ENCODE measurements around the gene CYB561.

Gene CYB561

DNA sequence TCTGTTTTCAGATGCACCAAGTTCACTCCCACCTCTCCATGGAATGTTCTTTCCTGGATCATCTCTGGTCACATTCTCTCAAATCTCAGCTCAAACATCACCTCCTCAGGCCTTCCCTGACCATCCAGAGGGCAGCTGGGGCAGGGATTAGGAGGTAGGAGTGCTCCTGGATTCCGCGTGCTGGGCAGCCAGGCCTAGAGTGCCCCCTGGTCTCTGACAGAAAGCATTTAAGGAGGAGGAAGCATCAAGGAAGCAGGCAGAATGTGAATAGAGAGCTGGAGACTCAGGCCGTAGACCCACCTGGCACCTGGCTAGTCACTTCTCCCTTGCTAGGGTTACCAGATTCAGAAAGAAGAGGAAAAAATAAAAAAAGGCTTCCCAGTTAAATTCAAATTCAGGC lies 2.5 kb upstream of the CYB561 start:
- no peak for DNase-seq (ENCODE audit: low read depth)

DNA sequence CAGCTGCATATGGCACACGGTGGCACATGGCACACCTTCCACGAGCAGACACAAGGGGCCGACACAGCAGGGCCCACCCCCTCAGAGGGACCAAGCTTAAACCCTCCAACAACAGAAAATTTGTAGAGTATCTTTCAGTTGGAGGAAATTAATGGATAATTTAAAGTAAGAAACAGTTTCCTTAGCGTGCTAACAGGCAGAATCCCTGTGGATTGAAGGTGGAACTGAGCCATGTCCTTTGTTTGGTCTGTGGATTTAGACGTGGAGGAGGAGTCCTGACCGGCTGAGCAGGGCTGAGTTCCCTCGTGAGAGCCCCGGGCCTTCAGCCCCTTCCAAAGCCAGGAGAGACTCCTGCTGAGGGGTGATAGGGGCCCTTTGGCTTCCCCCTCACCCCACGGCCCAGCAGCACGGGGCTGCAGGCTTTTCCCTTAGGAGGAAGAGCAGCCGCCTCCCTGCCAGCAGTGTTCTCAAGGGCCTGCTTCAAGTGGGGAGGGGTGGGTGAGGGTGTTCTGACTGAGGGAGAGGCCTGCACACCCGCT lies 1.4 kb upstream of the CYB561 start:
- no peak for DNase-seq (ENCODE audit: low read depth)

DNA sequence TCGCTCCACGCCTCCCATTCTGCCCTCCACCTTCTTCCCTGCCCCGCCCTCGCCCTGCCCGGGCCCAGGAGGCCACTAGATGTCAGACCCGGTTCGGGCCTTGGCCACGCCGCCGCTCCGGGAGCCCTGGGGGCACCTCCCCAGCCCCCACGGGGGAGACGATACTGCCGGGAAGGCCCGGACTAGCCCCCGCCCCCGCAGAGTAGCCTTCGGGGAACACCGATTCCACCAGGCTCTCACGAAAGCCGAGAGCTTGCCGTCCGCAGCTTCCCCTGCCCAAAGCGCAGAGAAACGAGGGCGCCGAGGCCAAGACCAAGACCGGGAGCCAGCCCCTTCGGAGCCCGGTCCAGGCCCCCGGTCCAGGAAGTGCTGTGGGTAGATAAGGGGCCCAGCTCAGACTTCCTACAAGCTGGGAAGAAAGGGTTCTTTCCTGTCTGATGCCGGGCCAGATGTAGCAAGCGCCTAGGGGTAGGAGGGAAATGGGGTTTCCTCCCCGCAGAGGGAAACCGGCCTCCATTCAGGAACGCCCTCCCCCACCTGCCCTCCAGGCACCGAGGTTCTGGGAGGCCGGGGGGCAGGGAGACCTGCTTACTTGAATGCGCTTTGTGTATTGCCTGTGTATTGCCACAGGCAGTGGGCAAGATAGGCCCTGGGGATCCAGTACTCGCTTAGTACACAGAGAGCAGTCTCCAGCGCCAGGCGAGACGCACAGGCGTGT lies 806 bp upstream of the CYB561 start:
- DNase-seq (ENCODE audit: low read depth), result peak; percentile 22

DNA sequence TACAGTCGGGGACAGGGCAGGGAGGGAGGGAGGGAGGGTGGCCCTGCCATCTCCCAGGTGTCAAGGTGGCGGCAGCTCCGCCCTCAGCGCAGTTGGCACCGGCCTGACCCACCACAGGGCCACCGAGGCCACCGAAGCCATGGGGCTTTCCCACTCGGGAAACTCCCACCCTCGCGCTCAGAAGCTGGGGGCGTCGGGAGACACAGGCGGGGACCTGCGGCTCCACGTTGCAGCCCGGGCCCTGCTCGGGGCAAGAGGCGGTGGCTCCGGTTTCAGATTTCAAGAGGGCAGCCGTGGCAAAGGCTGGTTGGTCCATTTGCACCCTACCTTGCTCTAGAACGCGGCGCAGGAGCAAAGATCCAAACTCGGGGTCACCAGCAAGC lies 544 bp downstream of the CYB561 start:
- DNase-seq (ENCODE audit: low read depth), result no peak

DNA sequence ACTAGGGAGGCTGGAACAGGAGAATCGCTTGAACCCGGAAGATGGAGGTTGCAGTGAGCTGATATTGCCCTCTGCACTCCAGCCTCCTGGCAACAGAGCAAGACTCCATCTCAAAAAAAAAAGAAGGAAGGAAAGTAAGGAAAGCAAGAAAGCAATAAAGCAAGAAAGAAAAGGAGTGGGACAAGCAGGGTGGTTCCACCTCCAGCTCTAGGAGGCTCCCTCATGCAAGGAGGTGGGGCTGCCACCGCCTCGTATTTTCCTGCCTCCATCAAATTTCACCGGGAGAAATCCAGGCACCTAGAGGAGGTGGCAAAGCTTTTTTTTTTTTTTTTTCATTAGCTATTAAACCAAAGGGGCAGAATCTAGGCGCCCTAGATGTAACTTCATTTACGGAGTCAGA lies 1.0 kb downstream of the CYB561 start:
- DNase-seq (ENCODE audit: low read depth), result no peak

DNA sequence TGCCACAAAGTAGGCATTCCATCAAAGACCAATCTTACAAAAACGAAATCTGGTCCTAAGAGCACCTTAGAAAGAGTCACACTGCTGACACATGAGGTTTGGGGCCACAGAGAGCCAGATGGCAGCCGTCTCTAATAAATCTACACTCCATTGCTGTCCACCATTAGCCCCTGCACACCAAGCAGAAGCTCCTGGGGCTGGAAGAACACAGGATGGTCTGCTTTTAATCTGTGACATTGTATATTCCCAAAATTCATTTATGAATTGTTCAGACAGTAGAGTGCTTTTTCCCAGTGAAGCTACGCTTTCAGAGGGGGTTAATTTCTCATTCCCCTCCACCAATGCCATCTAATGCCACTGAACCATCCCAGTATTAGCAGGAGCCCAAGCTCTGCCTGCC lies 1.6 kb downstream of the CYB561 start:
- DNase-seq (ENCODE audit: low read depth), result no peak

DNA sequence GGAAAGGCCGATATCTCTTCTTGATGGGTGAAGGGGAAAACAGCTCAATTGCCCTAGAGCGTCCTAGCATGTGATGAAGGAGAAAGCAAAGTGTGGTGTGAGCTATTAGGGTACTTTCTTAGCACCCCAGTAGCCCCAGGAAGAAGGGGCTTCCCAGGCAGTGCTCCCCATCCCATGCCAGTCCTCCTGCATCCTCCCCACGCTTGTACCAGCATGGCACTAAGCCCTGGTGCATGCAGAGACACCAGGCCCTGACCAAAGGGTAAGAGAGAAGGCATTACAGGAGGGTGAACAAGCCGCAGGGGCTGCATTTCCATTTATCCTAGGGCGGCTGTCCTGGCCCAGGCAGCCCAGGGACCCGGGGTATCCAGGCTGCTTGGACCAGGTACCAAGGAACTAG lies 3.1 kb downstream of the CYB561 start:
- DNase-seq (ENCODE audit: low read depth), result no peak

DNA sequence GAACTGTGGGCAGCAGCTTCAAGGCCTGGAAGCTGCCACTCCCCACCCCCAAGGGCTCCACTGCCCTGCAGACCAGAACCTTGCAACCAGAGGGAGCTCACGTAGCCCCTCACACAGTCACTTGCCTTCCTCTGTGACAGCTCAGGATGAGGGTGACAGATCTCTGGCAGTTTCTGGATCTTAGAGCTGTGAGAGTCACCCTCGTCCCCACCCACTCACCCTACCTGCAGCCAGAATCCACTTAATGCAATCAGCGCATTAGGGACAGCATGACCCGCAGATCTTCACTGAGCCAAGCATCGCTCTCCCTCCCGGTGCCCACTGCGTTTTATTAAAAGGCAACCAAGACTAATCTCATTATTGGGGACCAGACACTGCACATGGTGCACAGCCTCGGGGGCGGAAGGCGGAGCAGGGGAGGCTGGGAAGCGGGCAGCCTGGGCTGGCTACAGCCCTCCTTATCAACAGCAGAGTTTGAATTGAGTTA lies 3.5 kb downstream of the CYB561 start:
- no peak for DNase-seq (ENCODE audit: low read depth)

DNA sequence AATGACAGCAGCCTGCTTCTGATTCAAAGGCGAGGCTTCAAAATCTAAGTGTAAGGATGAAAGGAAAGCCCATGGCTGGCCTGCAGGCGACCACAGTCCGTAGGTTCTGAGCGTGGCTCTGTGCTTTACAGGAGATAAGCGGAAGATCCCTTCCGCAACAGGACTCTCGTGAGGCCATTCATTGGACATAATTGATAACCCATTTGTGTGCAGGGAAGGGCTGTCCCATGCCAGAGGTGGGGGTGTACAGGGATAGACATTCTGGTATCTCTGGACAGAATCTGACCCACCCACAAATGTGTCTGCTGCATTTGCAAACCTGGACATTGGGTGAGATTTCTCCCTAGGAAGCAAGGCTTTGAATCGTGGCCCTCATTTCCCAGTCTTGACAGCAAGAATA lies 4.0 kb downstream of the CYB561 start:
- DNase-seq (ENCODE audit: low read depth), result no peak

DNA sequence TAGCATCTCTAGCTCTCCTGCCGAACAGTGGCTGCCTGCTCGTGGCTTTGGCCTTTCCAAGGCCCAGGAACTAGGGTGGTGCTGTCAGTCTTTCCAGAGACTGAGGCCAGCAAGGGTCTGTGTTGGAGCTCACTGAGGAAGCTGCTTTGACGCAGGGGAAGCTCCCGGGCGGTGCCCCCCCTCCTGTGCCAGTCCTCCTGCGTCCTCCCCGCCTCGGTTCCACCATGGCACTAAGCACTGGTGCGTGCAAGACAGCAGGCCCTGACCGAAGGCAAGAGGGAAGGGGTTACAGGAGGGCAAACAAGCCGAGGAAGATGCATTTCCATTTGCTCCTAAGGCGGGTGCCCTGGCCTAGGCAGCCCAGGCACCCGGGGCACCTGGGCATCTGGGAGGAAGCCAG lies 4.5 kb downstream of the CYB561 start:
- DNase-seq (ENCODE audit: low read depth), result no peak

DNA sequence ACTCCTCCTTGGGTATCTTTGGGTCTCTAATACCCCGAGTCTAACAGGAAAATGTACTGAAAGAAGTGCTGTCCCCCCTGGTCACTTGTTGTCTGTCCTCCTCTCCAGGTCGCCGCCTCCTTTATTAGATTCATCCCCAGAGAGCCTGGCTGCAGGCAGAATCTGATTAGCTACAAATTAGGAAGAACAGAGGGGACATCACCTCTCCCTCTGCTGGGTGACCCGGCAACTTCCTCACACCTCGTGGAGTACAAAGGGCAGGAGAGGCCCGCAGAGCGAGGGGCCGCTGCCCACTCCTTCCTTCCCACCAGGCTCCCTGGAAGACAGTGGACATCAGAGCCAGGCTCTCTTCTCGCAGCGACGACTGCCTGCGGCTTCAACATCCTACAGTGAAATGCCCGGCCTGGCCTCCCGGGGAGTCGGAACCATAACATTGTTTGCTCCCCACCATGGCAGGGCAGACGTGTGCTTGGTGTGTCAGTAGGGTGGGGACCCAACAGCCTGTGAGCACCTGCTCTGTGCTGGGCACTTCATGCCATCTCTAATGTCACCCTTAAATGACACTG lies 5.3 kb downstream of the CYB561 start:
- no peak for DNase-seq (ENCODE audit: low read depth)

DNA sequence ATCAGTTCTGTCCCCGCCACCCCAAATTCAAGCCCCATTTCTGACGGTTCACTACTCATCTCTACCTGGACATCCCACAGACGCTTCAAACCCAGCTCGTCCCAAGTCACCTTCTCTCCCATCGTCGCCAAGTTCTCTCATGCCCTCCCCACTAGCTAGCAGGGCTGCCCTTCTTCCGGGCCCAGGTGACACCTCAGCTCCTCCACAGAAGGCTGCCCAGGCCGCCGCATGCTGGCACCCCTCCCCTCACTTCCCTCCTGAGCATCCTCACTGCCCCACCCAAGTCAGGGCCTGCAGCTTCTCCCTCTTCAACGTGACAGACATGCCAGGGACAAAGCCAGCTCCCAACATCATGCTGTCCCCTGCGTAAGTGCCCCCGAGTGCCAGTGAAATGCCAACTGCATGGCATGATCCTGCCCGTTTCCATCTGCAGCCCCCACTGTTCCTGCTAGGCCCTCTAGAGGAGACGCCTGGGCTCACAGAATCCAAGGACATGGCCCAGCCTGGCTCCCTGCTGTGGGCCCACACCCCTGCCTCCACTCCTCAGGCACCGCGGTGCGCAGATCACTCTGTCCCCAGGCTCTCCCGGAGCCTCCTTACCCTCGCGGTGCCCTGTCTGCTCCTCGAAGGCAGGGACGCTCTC lies 5.9 kb downstream of the CYB561 start:
- no peak for DNase-seq (ENCODE audit: low read depth)

DNA sequence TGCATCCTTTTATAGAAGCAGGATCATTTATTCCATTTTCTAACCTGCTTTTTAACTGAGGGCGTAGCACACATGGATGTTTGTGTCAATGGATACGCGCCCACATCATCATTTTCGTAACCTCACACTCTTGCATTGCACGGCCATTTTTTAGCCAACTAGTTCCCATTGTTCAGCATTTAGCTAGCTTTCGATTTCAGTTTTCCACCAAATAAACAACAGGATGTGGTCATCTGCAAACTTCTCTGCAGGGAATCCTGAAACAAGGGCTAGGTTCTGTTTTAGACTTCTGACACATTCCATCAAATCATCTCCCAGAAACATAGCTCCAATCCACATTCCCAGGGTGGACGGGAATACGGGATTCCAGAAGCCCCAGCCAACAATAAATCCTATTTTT lies 6.4 kb downstream of the CYB561 start:
- DNase-seq (ENCODE audit: low read depth), result no peak

DNA sequence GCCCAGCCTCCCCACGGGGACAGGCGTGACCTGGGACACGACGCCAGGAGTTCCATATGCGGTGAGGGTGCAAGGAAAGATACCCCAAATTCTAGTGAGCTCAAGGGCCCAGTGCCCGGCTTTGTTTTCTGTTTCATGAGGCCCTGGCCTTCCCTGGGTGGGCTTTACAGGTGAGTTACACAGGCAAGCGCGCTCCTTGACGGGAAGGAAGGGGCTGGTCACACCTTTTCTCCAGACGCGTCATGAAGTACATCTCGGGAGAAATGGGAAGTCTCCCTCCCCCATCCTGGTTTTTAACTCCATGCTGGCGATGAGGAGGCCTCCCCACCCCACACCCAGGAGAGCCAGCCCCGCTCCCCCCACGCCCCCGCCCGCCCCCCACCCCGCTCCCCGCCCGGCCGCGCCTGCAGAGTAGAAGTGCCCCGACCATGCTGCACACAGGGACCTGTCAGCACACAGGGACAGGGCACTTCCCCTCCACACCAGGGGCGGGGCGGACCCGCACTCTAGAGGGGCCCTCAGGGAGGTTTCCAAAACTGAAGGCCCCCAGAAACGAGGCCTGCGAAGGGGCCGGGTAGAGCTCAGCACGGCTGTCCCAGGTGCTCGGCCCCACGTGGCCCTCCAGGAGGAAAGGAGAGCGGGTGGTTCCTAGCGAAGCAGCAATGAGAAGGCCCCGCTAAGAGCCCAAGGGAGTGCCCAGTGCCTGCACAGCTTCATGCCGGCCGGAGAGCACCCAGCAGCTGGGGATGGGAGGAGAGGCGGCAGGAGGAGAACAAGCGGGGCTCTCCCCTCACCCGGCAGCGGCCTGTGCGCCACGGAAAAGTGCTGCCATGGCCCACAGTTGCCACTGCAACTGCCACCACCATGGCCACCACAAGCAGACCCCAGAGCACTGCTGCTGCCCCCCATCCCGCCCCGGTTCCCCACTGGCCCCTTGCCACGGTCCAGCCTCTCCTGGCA lies 7.7 kb downstream of the CYB561 start:
- no peak for DNase-seq (ENCODE audit: low read depth)

DNA sequence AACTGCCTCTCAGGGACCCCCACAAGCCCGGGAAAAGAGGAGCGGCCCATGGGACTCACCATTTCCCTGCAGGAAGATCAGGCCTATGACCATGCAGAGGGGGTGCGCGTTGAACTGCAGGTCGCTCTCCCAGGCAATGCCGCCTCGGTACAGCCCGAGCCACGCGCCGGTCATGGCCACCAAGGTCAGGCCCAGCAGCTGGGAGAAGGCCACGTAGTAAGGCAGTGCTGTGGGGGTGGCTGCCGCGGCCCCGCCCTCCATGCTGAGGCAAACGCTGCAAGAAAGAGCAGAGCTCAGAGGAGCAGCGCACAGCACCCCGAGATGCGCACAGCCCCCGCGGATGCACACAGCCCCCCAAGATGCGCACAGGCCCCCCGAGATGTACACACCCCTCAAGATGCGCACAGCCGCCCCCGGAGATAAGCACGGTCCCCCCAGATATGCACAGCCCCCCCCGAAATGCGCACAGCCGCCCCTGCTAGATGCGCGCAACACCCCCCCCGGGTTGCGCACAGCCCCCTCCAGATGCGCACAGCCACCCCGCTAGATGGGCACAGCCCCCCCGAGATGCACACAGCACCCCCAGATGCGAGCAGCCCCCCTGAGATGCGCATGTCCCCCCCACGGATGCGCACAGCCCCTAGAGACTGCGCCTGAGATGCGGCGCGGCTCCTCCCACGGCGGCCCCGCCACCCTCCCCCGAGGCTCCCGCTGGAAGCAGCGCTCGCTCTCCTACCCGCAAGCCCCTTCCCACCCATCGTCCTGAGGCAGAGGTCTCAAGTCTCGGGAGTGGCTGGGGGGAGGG lies 8.6 kb downstream of the CYB561 start:
- DNase-seq (ENCODE audit: low read depth), result no peak

DNA sequence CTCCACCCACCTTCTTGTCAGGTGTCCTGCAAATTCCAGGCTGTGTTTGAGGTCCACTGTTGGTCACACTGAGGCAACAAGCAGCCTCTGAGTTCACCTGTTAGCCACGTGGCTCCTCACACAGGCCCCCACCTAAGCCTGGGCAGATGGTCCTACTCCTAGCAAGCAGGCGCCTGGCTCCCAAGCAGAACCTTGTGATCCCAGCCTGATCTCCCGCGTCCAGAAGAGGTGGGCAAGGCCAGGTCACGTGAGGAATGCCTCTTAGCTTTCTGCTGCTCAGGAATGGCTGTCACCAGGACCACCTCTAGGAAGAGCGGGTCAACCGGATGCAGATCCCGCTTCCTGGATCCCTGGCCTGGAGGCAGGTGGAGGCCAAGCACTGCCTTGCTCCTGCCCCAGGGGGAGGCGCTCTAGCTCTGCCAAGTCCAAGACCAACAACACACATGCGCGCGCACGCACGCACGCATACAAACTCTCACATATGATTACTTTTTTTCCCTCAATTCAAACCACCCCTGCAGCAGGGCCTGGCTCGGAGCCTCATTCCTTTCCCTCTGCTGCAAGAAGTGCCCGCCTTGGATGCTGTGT lies 9.5 kb downstream of the CYB561 start:
- DNase-seq (ENCODE audit: low read depth), result no peak

DNA sequence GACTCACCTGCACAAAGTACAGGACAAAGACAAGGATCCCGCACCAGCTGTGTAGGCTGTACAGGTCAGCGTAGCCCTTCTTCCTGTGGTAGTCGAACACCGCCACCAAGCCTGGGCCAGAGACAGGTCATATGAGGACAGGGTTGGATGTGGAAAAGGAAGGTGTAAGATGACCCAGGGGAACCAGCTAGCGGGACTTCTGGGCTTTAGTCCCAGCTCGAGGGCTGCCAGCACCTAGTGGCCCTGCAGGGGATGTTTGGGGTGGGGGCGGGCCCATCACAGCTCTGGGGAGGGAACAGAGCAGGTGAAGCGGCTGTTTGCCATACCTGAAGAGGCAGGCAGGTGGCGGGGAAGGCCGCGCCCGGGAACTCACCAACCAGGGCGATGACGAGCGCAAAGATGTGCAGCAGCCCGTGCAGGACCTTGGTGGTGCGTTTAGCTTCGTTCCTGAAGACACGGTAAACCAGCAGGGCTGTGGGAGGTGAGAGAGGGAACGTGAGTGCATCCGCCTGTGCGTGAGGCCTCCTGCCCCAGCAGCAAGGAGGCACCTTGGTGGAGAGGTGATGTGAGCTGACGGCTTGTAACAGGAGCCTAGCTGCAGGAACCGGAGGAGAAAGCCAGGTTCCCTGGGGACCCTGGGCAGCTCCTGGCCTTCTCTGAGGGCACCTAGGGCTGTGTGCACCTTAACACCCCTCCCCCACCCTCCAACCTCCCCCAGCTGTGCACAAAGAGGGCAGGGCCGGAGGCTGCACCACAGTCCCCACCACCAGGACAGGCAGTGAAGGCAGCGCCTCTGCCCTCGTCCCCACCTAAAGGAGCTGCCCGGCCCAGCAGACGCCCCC lies 10.2 kb downstream of the CYB561 start:
- no peak for DNase-seq (ENCODE audit: low read depth)

DNA sequence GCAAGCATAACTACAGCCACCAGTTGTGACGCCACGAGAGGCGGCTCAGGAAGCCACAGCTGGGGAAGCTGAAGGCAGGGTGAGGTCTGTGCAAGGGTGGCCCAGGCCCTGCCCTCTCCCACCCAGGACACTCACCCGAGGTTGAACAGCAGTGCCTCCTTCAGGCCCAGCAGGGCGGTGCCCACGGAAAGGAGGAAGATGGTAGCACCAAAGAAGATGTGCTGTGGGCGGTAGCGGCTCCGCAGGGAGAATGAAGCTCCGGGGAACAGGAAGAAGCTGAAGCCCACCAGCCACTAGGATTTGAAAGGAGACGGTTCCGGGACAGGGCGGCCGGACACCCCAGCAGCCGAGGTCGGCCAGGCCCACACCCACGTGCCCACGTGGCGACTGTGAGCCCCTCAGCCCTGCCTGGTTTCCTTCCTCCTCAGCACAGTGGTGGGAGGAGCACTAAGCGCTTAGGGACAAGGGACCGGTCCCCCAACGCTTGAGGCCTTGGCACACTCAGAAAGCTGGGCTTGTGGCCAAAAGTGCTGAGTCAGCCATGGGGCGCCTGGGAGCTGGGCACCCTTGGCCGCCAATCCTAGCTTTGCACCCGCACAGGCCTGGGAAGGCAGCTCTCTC lies 11.0 kb downstream of the CYB561 start:
- no peak for DNase-seq (ENCODE audit: low read depth)

DNA sequence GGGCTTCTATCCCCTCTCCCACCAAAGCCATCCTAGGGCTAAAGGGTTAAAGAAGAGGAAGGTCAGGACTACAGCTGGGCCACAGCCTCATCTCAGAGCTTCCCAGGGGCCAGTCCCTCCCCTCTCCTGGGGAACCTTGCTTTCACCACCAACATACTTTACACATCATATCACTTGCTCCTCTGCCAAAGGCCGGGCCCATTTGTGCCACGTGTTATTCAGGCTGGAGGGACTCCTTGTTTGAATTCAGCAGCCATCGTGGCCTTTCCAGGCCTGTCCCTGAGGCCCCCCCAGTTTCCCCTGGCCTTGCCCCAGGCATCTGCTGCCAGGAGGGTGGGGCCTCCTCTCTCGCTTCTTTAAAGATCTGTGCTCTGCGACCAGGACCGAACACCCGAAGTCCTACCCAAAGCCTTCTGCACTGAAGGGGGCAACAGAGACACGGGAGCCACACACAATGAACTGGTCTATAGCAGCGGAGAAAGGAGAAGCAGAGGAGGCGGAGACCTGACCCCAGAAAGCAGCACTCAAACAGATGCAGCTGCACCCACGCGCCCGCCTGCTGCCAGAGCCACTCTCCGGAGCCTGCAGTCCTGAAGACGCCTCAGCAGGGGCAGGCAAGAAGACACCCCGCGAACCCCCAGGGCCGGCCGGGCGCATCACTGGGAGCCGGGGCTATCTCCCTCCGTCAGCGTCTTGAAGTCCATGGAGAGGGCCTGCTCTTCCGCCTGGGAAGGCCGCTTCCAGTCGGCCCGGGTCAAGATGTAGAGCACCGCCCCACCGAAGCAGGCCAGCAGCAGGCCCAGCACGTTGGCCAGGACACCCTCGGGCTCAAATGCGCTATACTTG lies 12.1 kb downstream of the CYB561 start:
- no peak for DNase-seq (ENCODE audit: low read depth)
